Skeletal muscle satellite cell (primary cell): Measurements from ENCODE around the gene MBLAC2.

Experiments
- H3K27me3 ChIP-seq: 2 replicates; pipeline ENCODE4 v1.7.0; 2013; ENCODE audit warnings: low read length; ENCODE audit not compliant: control insufficient read depth, insufficient read depth
- H3K36me3 ChIP-seq: 2 replicates; pipeline ENCODE4 v1.7.0; 2013; ENCODE audit warnings: mild to moderate bottlenecking, control low read depth, low read length; ENCODE audit not compliant: insufficient read depth
- H3K4me1 ChIP-seq: 2 replicates; pipeline ENCODE4 v1.7.0; 2013; ENCODE audit warnings: low read length; ENCODE audit not compliant: control insufficient read depth, insufficient read depth
- H3K4me2 ChIP-seq: 2 replicates; pipeline ENCODE4 v1.7.0; 2013; ENCODE audit warnings: mild to moderate bottlenecking, low read length
- H3K4me3 ChIP-seq: 2 replicates; pipeline ENCODE4 v1.7.0; 2013; ENCODE audit warnings: low read length
- H3K9ac ChIP-seq: 2 replicates; pipeline ENCODE4 v1.7.0; 2013; ENCODE audit warnings: mild to moderate bottlenecking, low read depth, low read length, moderate library complexity
- H3K9me3 ChIP-seq: replicated peaks from 2 replicates; pipeline ENCODE4 v1.7.0; 2013; ENCODE audit warnings: mild to moderate bottlenecking, control low read depth, low read length

MBLAC2 gene

DNA sequence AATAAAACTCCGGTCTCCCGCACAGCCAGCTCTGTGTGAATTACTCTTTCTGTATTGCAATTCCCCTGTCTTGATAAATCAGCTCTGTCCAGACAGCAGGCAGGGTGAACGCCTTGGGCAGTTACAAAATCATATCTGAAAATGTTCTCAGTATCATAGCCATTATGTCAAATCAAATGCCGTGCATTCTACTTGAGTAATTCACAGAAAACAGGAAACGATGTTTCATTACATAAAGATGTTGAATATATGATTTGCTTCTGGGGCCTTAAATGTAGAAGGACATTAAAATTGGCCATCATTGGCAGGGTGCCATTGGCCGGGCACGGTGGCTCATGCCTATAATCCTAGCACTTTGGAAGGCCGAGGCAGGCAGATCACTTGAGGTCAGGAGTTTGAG, 8.6 kb upstream of the MBLAC2 start:
- Histone ChIP-seq H3K36me3 (no peaks in the 10 kb centered on the region), H3K4me1 (peaks cover 4% of the 10 kb centered on the region), H3K4me3 (no peak overlapping the region), H3K9me3 (no peaks in the 10 kb centered on the region), H3K9ac (no peak overlapping the region), H3K4me2 (no peak overlapping the region), H3K27me3 (no peaks in the 10 kb centered on the region)

DNA sequence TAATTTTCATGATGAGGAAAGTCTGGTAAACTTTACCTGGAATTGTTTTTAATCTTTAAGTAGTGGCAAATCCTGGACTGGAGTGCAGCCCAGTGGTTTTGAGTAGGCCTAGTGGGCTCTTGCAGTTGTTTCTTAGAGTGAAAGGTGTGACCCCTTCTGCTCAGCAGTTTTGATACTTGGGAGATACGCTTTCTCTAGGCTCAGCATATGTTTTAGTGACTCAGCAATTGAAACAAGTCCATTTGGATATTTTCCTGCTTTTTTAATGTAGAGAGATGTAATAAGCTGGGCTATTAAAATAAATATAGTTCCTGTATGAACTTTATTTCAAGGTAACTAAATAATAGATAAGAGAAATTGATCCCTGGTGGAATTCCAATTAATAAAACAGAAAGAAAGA, 6.1 kb upstream of the MBLAC2 start:
- Histone ChIP-seq H3K36me3 (no peaks in the 10 kb centered on the region), H3K9ac (no peak overlapping the region), H3K9me3 (no peaks in the 10 kb centered on the region), H3K4me2 (no peak overlapping the region), H3K27me3 (no peaks in the 10 kb centered on the region), H3K4me1 (peaks cover 4% of the 10 kb centered on the region), H3K4me3 (no peak overlapping the region)

DNA sequence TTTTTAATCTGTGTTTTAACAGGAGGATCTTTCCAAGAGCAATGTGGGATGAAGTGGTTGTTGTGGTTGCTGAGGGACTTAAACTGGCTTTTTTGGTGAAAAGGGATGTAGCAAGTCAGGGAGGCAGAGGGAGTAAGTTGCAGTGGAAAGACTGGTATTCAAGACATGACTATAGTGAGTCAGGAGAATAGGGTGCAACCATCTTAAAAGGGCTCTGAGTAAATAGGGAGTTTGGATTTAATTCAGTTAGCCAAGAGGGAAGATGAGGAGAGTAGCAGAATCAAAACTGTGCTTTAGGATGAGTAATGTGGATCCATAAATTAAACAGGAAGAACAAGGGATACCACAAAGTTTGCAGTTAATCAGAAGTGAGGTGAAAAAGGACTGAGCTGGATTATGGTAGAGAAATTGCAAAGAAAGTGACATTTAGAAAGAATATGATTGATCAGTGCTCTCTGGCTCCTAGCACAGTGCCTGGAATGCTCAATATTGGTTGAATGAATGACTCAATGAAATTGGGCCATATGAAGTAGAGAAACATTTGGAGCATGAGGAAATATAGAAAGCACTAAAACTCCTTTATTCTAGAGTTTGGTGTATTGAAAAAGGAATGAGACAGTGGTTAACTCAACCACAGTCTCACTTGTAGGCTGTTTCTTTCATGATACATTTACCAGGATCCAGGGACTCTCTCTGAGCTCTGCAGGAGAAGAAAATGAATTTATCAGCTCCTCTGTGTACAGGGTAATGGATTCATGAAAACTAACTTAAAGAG, 5.2 kb upstream of the MBLAC2 start:
- Histone ChIP-seq H3K9ac (no peak overlapping the region), H3K4me3 (no peak overlapping the region), H3K4me1 (peaks cover 4% of the 10 kb centered on the region), H3K36me3 (no peaks in the 10 kb centered on the region), H3K27me3 (no peaks in the 10 kb centered on the region), H3K4me2 (no peak overlapping the region), H3K9me3 (no peaks in the 10 kb centered on the region)

DNA sequence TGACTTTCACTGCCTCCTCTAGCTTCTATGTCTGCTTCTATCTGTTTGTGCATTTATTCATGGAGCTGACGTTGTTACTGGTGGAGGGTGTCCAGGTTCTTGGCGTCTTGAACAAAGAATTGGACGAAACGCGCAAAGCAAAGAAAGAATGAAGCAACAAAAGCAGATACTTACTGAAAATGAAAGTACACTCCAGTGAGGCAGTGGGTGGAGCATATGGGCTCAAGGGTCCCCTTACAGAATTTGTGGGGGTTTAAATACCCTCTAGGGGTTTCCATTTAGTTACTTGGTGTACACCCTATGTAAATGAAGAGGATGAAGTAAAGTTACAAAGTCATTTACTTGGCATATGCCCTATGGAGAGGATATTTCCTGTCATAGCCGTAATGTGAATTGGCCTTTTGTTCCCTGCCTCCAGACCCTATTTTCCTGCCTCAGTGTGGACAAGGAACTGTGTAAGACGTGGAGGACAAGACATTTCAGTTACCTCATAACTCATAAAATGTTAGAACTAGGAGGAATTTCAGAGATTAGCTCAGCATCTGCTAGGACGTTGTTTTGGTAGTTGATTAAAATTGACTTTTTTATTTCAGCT, 3.1 kb upstream of the MBLAC2 start:
- Histone ChIP-seq H3K27me3 (no peaks in the 10 kb centered on the region), H3K36me3 (no peaks in the 10 kb centered on the region), H3K9me3 (no peaks in the 10 kb centered on the region), H3K4me2 (no peak overlapping the region), H3K4me3 (no peak overlapping the region), H3K9ac (no peak overlapping the region), H3K4me1 (peaks cover 15% of the 10 kb centered on the region)

DNA sequence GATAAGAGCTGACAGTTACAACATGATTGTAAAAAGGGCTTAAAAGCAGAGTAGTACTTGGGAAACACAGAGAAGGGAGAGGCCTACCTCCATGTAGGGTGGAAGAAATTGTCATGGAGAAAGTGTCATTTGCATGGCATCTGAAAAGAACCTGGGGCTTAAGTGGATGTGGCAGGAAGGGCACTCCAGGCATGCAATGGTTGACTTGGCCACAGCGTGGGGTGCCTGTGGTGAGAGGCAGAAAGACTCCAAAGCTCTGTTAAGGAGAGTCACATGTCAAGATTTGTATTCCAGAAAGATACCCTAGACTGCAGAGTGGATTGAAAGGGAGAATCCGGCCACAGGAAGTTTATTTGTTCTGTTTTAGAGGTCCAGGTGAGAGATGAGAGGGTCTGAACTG, 2.5 kb upstream of the MBLAC2 start:
- Histone ChIP-seq H3K36me3 (no peaks in the 10 kb centered on the region), H3K27me3 (no peaks in the 10 kb centered on the region), H3K4me2 (no peak overlapping the region), H3K4me1 (peaks cover 17% of the 10 kb centered on the region), H3K9me3 (no peaks in the 10 kb centered on the region), H3K9ac (no peak overlapping the region), H3K4me3 (no peak overlapping the region)

DNA sequence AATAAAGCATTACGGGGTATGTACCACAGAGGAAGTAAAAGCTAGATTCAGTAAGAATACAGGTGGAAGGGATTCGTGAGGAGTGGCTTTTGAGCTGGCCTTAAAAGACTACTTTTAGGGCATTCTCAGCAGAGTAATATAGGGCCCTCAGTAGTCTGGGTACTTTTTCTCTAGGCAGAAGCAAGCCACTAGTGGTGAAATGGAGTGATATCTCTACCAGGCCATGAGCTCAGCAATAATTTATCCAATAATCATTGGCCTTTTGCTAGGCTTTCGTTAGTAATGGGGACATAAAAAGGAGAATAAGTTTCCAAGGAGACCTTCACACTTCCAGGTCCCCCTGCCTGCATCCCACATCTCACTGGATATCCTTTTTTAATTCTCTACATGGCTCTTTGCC, 1.8 kb upstream of the MBLAC2 start:
- H3K36me3 ChIP-seq: no peaks in the 10 kb centered on the region
- H3K4me2 ChIP-seq: peak overlapping the region; percentile 6
- H3K27me3 ChIP-seq: no peaks in the 10 kb centered on the region
- no peak overlapping the region for H3K9ac ChIP-seq
- H3K4me1 ChIP-seq: peaks cover 17% of the 10 kb centered on the region
- no peak overlapping the region for H3K4me3 ChIP-seq
- no peaks in the 10 kb centered on the region for H3K9me3 ChIP-seq

DNA sequence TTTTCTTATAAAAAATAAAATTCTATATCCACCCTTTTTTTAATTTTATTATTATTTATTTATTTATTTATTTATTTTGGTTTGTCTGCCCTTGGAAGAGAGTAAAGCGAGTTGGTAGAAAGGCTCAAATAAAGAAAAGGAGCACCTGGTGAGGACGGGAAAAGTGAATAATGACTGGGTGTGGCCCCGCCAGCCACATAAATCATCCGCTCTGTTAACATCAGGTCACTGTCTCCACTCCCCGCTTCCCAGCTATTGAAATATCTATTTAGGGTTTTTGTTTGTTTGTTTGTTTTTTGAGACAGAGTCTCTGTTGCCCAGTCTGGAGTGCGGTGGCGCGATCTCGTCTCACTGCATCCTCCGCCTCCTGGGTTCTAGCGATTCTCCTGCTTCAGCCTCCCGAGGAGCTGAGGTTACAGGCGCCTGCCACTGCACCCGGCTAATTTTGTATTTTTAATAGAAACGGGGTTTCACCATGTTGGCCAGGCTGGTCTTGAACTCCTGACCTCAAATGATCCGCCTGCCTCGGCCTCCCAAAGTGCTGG, 937 bp upstream of the MBLAC2 start:
- H3K36me3 ChIP-seq: no peaks in the 10 kb centered on the region
- H3K4me2 ChIP-seq: peak overlapping the region; percentile 98
- H3K27me3 ChIP-seq: no peaks in the 10 kb centered on the region
- no peaks in the 10 kb centered on the region for H3K9me3 ChIP-seq
- H3K9ac ChIP-seq: no peak overlapping the region
- peaks cover 17% of the 10 kb centered on the region for H3K4me1 ChIP-seq
- peak overlapping the region; percentile 81 for H3K4me3 ChIP-seq

DNA sequence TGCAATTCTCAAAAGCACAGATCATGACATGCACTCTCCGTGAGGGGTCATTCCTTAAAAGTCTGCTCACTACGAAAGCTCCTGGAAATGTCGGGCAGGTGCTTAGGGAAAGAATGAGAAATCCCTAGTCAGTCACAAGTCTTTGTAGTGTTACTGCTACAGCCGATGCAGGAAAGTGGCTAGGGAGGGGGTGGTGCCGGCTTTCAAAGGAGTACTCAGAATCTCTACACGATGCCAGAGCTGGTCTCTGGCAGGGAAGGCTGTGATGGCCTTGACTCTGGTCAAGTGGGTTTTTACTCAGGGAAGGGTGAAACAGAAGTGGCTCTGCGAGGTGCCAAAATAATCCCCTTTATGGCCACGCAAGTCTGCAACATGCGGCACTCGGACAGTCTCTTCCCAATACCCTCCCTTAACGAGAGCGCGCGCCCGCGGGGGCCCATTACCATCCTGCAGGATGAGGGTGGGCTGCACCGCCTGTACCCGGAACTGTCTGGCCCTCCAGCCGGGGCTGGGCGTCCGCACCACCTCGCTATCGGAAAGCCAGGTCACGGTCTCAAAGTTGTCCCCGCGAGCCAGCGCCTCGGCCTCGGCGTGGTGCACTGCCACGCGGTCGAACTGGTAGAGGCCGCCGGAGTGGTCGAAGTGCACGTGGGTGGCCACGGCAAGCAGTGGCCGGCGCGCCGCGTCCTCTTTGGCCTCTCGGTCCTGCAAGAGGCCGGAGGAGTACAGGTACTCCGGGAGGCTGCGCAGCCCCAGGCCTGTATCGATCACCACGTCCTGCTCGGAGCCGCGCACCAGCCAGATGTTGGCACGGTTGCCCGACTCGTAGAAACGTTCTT, 956 bp downstream of the MBLAC2 start:
- Histone ChIP-seq H3K27me3 (no peaks in the 10 kb centered on the region), H3K9me3 (no peaks in the 10 kb centered on the region), H3K36me3 (no peaks in the 10 kb centered on the region), H3K4me3 (peak overlapping the region; percentile 81), H3K4me2 (peak overlapping the region; percentile 98), H3K4me1 (peaks cover 13% of the 10 kb centered on the region), H3K9ac (peak overlapping the region; percentile 81)

DNA sequence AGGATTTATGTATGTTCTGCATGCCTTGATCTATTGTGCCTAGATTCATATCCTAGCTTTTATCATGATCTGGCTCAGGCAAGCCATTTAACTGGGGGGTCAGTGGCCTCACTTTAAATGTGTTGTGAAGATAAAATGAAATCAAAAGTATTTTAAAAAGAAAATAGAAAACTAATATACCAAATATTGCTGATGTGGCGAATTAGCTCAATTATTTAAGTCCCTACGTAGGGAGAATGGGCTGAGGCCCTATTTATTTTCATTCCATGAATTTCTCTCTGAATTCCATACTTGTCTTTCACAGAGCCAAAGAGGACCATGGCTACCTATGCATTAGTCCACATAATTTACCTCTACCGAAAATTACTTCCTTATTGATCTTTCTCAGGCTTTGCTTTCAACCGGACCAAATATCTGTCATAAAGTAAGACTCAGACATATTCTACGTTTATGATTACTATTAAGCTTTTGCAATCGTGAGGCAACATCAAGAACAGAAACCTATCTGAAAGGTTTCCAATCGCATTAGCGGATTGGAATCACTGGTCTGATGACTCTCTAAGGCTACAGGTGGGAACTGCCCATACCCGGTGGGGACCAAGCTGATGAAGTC, 1.7 kb downstream of the MBLAC2 start:
- Histone ChIP-seq H3K9ac (peak overlapping the region; percentile 81), H3K4me2 (peak overlapping the region; percentile 98), H3K36me3 (no peaks in the 10 kb centered on the region), H3K4me3 (peak overlapping the region; percentile 81), H3K9me3 (no peaks in the 10 kb centered on the region), H3K4me1 (peaks cover 13% of the 10 kb centered on the region), H3K27me3 (no peaks in the 10 kb centered on the region)

DNA sequence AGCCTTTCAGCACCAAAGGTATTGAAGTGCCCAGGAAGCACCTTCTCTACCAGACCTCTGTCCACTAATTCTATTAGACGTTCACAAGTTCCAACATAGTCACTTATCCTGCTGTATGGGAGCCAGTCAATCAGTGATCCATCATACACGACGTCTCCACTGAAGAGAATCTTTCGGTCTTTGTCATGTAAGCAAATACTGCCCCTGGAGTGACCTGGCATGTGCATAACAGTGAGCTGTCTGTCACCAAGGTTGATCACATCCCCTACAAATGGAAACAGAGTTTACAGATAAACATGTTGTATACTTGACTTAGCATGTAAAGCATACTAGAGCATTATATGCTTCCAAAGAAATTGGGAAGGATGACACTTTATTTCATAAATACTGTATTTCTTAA, 13.3 kb downstream of the MBLAC2 start:
- Histone ChIP-seq H3K9me3 (no peaks in the 10 kb centered on the region), H3K9ac (no peak overlapping the region), H3K4me1 (no peaks in the 10 kb centered on the region), H3K4me2 (no peak overlapping the region), H3K27me3 (no peaks in the 10 kb centered on the region), H3K4me3 (no peak overlapping the region), H3K36me3 (no peaks in the 10 kb centered on the region)

DNA sequence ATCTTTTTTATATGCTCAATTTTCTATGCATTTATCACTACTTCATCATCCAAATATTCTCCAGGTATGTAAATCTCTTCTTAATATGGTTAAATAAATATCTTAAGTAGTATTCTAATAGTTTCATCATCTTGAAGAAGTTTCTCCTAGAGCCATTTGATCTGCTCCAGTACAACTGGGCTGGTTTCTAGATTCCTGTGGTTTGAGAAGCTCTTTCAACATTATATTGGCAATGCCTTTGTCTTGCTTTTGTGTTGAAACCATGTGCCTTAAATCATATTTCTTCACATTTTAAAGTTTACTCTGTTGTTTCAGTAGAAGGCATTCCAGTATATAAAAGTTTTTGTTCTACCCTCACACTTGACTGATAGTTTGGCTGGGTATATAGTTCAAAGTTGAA, 27.6 kb downstream of the MBLAC2 start:
- Histone ChIP-seq H3K4me2 (no peak overlapping the region), H3K27me3 (no peaks in the 10 kb centered on the region), H3K9me3 (no peaks in the 10 kb centered on the region), H3K4me3 (no peak overlapping the region), H3K36me3 (no peaks in the 10 kb centered on the region), H3K9ac (no peak overlapping the region), H3K4me1 (no peaks in the 10 kb centered on the region)
